Endodermal cell (in vitro differentiated cells): ENCODE results near the gene CHN2. TPM values are rescaled to one million over a fixed set of nuclear protein-coding genes. Genes with fewer than 3 reads are reported as not detected.

Experiments used
- DNase-seq: peaks from one replicate; pipeline ENCODE4 v3.0.0-alpha.2; 2017
- H3K27ac ChIP-seq: 2 replicates; pipeline ENCODE4 v1.5.1; 2013; ENCODE audit warnings: mild to moderate bottlenecking, low read depth, low read length, moderate library complexity
- H3K27me3 ChIP-seq: 2 replicates; pipeline ENCODE4 v1.6.1; 2013; ENCODE audit warnings: mild to moderate bottlenecking, low read length, moderate library complexity; ENCODE audit not compliant: insufficient read depth, control insufficient read depth, poor library complexity, severe bottlenecking
- H3K36me3 ChIP-seq: 2 replicates; pipeline ENCODE4 v1.7.0; 2013; ENCODE audit warnings: mild to moderate bottlenecking, low read length, moderate library complexity; ENCODE audit not compliant: control insufficient read depth, insufficient read depth
- H3K4me1 ChIP-seq: one replicate; pipeline ENCODE4 v1.7.0; 2013; ENCODE audit warnings: low read length; ENCODE audit not compliant: control insufficient read depth, insufficient read depth
- H3K4me3 ChIP-seq: 2 replicates; pipeline ENCODE4 v1.5.1; 2013; ENCODE audit warnings: mild to moderate bottlenecking, low read length, moderate library complexity
- H3K9ac ChIP-seq: 2 replicates; pipeline ENCODE4 v1.6.1; 2013; ENCODE audit warnings: mild to moderate bottlenecking, low read length, moderate library complexity; ENCODE audit not compliant: poor library complexity, severe bottlenecking; ENCODE audit errors: extremely low read depth
- H3K9me3 ChIP-seq: 2 replicates; pipeline ENCODE4 v1.6.1; 2013; ENCODE audit warnings: mild to moderate bottlenecking, low read length, moderate library complexity; ENCODE audit not compliant: control insufficient read depth
- H3K27ac Mint-ChIP-seq: 2 replicates; pipeline ENCODE4 v1.8.0; 2020; ENCODE audit warnings: mixed read lengths
- H3K27me3 Mint-ChIP-seq: 2 replicates; pipeline ENCODE4 v1.8.0; 2021; ENCODE audit warnings: mild to moderate bottlenecking, mixed read lengths; ENCODE audit not compliant: insufficient read depth
- H3K36me3 Mint-ChIP-seq: 2 replicates; pipeline ENCODE4 v1.8.0; 2020; ENCODE audit warnings: low read depth, mixed read lengths
- H3K4me1 Mint-ChIP-seq: 2 replicates; pipeline ENCODE4 v1.8.0; 2020; ENCODE audit warnings: mixed read lengths
- H3K4me3 Mint-ChIP-seq: 2 replicates; pipeline ENCODE4 v1.8.0; 2020; ENCODE audit warnings: mild to moderate bottlenecking, moderate library complexity, mixed read lengths
- H3K9me3 Mint-ChIP-seq: 2 replicates; pipeline ENCODE4 v1.8.0; 2020; ENCODE audit warnings: mild to moderate bottlenecking, mixed read lengths
- WGBS, 2 experiments: methylation state at CpG; one replicate each; pipeline versions ENCODE4 v1.1.5 to v1.1.7; 2013; ENCODE audit warnings: missing lambda C conversion rate in 2 of 2, mixed read lengths in 1 of 2; ENCODE audit not compliant: insufficient coverage in 1 of 2, insufficient read length in 1 of 2; 5-methylcytosine and 5-hydroxymethylcytosine counted together
- total RNA-seq, 2 donors: library from RNA; stranded (reverse); fragmentation: NEBNext Ultra II Directional in 1 of 2; extraction: Animal tissue kit (Norgen Biotek cat#: 25700) in 1 of 2; gene quantifications; 2 replicates in 1 of 2; 3 replicates in 1 of 2; pipeline ENCODE4 v1.2.1, GENCODE V29; 2021
- TF ChIP-seq, protein P1 (sequence below): fragments of 200-600 bp; sonication (generic); conservative IDR thresholded peaks from 2 replicates; pipeline ENCODE4 v1.5.0; 2021; ENCODE audit warnings: antibody characterized with exemption, mild to moderate bottlenecking

The CHN2 gene
- total RNA-seq, 2 donors from 2014 or later, result 14.0 to 14.1 TPM

DNA sequence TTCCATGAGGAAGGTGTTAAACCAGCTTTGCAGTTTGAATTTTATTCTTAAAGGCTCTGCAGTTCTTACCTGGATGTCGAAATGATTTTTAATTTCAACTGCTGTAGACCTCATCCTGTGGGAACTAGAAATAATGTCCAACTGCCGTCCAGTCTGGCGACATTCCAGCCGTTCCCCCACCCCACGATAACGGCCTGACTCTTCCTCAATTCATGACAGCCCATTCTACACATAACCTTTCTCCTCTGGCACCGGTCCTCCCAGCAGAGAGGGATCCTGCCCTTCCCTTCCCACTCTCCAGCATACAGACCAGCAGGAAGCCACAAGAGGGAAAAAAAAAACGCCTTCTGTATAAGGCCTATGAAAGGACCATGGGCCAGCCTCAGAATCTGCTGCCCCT, 317.3 kb downstream of the CHN2 start:
- H3K4me3 ChIP-seq, result no peak overlapping the region
- H3K9me3 Mint-ChIP-seq, result no peaks in the 10 kb centered on the region
- DNase-seq, result no peak
- H3K27ac ChIP-seq, result no peak overlapping the region
- TF ChIP-seq, protein P1, sequence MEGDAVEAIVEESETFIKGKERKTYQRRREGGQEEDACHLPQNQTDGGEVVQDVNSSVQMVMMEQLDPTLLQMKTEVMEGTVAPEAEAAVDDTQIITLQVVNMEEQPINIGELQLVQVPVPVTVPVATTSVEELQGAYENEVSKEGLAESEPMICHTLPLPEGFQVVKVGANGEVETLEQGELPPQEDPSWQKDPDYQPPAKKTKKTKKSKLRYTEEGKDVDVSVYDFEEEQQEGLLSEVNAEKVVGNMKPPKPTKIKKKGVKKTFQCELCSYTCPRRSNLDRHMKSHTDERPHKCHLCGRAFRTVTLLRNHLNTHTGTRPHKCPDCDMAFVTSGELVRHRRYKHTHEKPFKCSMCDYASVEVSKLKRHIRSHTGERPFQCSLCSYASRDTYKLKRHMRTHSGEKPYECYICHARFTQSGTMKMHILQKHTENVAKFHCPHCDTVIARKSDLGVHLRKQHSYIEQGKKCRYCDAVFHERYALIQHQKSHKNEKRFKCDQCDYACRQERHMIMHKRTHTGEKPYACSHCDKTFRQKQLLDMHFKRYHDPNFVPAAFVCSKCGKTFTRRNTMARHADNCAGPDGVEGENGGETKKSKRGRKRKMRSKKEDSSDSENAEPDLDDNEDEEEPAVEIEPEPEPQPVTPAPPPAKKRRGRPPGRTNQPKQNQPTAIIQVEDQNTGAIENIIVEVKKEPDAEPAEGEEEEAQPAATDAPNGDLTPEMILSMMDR, result no peak
- H3K9me3 ChIP-seq, result no peaks in the 10 kb centered on the region
- no peaks in the 10 kb centered on the region for H3K27me3 ChIP-seq
- peaks cover 3% of the 10 kb centered on the region for H3K4me1 Mint-ChIP-seq
- no peak overlapping the region for H3K9ac ChIP-seq
- H3K27me3 Mint-ChIP-seq, result no peaks in the 10 kb centered on the region
- WGBS, 2 experiments, result 66 to 74% methylated on average over 6 to 8 of the region's 8 CpGs
- H3K36me3 Mint-ChIP-seq, result peaks cover 9% of the 10 kb centered on the region
- no peaks in the 10 kb centered on the region for H3K4me1 ChIP-seq
- H3K4me3 Mint-ChIP-seq, result no peak overlapping the region
- no peak overlapping the region for H3K27ac Mint-ChIP-seq
- H3K36me3 ChIP-seq, result no peaks in the 10 kb centered on the region

DNA sequence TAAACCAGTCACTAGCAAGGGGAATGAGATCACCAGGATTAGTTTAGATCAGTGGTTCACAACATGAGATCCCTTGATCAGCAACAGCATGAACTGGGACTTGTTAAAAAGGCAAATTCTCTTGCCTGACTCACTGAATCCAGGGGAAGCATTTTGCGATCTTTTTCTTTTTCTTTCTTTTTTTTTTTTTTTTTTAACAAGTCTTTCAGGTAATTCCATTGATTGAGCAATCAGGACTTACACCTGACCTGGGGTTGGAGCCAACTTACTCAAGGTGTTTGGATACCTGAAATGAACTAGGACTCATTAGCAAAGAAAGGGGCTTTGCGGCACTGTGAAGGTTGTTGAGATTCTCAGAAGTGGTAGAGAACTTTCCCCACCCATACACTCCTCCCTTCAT, 321.9 kb downstream of the CHN2 start:
- H3K4me1 Mint-ChIP-seq, result no peaks in the 10 kb centered on the region
- H3K27me3 ChIP-seq, result no peaks in the 10 kb centered on the region
- no peak overlapping the region for H3K27ac Mint-ChIP-seq
- H3K27ac ChIP-seq, result no peak overlapping the region
- no peak overlapping the region for H3K9ac ChIP-seq
- H3K4me3 Mint-ChIP-seq, result no peak overlapping the region
- no peaks in the 10 kb centered on the region for H3K27me3 Mint-ChIP-seq
- H3K36me3 ChIP-seq, result no peaks in the 10 kb centered on the region
- no peak overlapping the region for H3K4me3 ChIP-seq
- DNase-seq, result no peak
- H3K9me3 Mint-ChIP-seq, result no peaks in the 10 kb centered on the region
- no peaks in the 10 kb centered on the region for H3K36me3 Mint-ChIP-seq
- 88 to 96% methylated on average over 2 of the region's 2 CpGs for WGBS, 2 experiments
- peaks cover under 1% of the 10 kb centered on the region for H3K9me3 ChIP-seq
- TF ChIP-seq, protein P1, result no peak
- H3K4me1 ChIP-seq, result no peaks in the 10 kb centered on the region

DNA sequence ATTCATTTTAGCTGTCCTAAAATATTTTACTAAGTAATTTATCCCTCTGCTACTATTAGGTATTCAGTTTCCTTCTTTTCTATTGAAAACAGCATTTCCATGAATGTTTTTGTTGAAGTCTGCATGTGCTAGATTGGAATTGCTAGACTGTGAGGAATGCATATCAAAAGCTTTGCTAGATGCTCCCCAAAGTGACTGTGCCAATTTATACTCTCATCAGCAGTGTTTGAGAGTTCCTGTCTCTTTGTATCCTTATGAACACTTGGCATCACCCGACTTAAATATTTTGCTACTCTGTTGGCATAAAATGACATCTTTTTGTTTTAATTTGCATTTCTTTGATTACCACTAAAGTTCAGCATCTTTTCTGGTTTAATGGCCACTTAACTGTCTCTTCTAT, 324.0 kb downstream of the CHN2 start:
- no peak overlapping the region for H3K4me3 ChIP-seq
- H3K4me1 ChIP-seq, result no peaks in the 10 kb centered on the region
- DNase-seq, result no peak
- Mint-ChIP-seq H3K27ac (no peak overlapping the region), H3K4me1 (no peaks in the 10 kb centered on the region), H3K9me3 (no peaks in the 10 kb centered on the region), H3K27me3 (peaks cover 2% of the 10 kb centered on the region), H3K4me3 (no peak overlapping the region), H3K36me3 (no peaks in the 10 kb centered on the region)
- H3K36me3 ChIP-seq, result no peaks in the 10 kb centered on the region
- H3K27me3 ChIP-seq, result no peaks in the 10 kb centered on the region
- peaks cover 6% of the 10 kb centered on the region for H3K9me3 ChIP-seq
- H3K9ac ChIP-seq, result no peak overlapping the region
- 75 to 90% methylated on average over 1 of the region's 1 CpG for WGBS, 2 experiments
- H3K27ac ChIP-seq, result no peak overlapping the region
- TF ChIP-seq, protein P1, result no peak
